IMR-90 (cell line): ENCODE data around the gene RANBP10. TPM values are rescaled to one million over a fixed set of nuclear protein-coding genes. Genes with fewer than 3 reads are reported as not detected.

Experiments
- ATAC-seq: fragments of 200-7000 bp; cut with Tn5 transposase; 2 replicates; pipeline ENCODE4 v1.9.1; 2020; ENCODE audit warnings: low read depth, mild to moderate bottlenecking, moderate library complexity
- BruUV-seq: library from RNA; stranded (reverse); fragments of 400-500 nt; replicated peaks from 2 replicates; lab custom pipeline; 2021; lab: Mats Ljungman, UMichigan
- CTCF ChIA-PET: fragments of 300-600 bp; formaldehyde crosslinking; extraction: SDS; loops from one replicate; lab custom pipeline; 2021; ENCODE audit warnings: antibody characterized with exemption; lab: Yijun Ruan, JAX
- POLR2A ChIA-PET: fragments of 300-600 bp; sonication (Branson Sonifier 250); formaldehyde crosslinking; loops from one replicate; lab custom pipeline; 2022; ENCODE audit warnings: antibody characterized with exemption; ENCODE audit not compliant: unreplicated experiment; lab: Charles Lee
- DNase-seq: peaks from one replicate; pipeline ENCODE4 v3.0.0; 2013
- H2AFZ ChIP-seq: replicated peaks from 2 replicates; pipeline ENCODE3; 2013; ENCODE audit warnings: low read length, mild to moderate bottlenecking; ENCODE audit not compliant: poor library complexity
- H2AK5ac ChIP-seq: 2 replicates; pipeline ENCODE4 v1.6.1; 2013; ENCODE audit warnings: low read depth, low read length, inconsistent platforms
- H2AK9ac ChIP-seq: replicated peaks from 2 replicates; pipeline ENCODE3; 2013; ENCODE audit warnings: mild to moderate bottlenecking, low read depth, low read length, moderate library complexity; ENCODE audit not compliant: poor library complexity
- H2BK120ac ChIP-seq: 2 replicates; pipeline ENCODE4 v1.6.1; 2013; ENCODE audit warnings: low read depth, low read length, inconsistent platforms
- H2BK15ac ChIP-seq: 3 replicates; pipeline ENCODE4 v1.6.1; 2013; ENCODE audit warnings: low read depth, low read length, inconsistent platforms
- H2BK20ac ChIP-seq: 2 replicates; pipeline ENCODE4 v1.6.1; 2013; ENCODE audit warnings: low read depth, mild to moderate bottlenecking, inconsistent platforms, low read length, moderate library complexity
- H2BK5ac ChIP-seq: 2 replicates; pipeline ENCODE4 v1.6.1; 2013; ENCODE audit warnings: mild to moderate bottlenecking, low read depth, low read length, inconsistent platforms; ENCODE audit not compliant: poor library complexity, severe bottlenecking
- H3K14ac ChIP-seq: replicated peaks from 2 replicates; pipeline ENCODE4 v1.6.1; 2013; ENCODE audit warnings: low read depth, low read length, inconsistent platforms
- H3K18ac ChIP-seq: 2 replicates; pipeline ENCODE4 v1.6.1; 2013; ENCODE audit warnings: low read depth, low read length, control low read depth
- H3K23ac ChIP-seq: 2 replicates; pipeline ENCODE4 v1.6.1; 2013; ENCODE audit warnings: low read depth, low read length, inconsistent platforms
- H3K27ac ChIP-seq: 2 replicates; pipeline ENCODE4 v1.5.1; 2013; ENCODE audit warnings: mild to moderate bottlenecking, control low read depth, low read length; ENCODE audit not compliant: insufficient read depth
- H3K27me3 ChIP-seq: 2 replicates; pipeline ENCODE4 v1.6.1; 2013; ENCODE audit warnings: low read length; ENCODE audit not compliant: control insufficient read depth, insufficient read depth
- H3K36me3 ChIP-seq: 2 replicates; pipeline ENCODE4 v1.6.1; 2013; ENCODE audit warnings: low read length, mixed read lengths; ENCODE audit not compliant: control insufficient read depth, insufficient read depth
- H3K4ac ChIP-seq: 2 replicates; pipeline ENCODE4 v1.6.1; 2013; ENCODE audit warnings: low read depth, low read length, inconsistent platforms
- H3K4me1 ChIP-seq: 2 replicates; pipeline ENCODE4 v1.6.1; 2013; ENCODE audit warnings: low read length, mixed read lengths; ENCODE audit not compliant: control insufficient read depth, insufficient read depth
- H3K4me2 ChIP-seq: 2 replicates; pipeline ENCODE4 v1.6.1; 2013; ENCODE audit warnings: low read depth, mild to moderate bottlenecking, control low read depth, low read length, moderate library complexity
- H3K4me3 ChIP-seq: 2 replicates; pipeline ENCODE4 v1.5.1; 2013; ENCODE audit warnings: low read depth, mild to moderate bottlenecking, control low read depth, low read length, moderate library complexity; ENCODE audit not compliant: insufficient read depth
- H3K56ac ChIP-seq: 2 replicates; pipeline ENCODE4 v1.6.1; 2013; ENCODE audit warnings: low read length, inconsistent platforms; ENCODE audit not compliant: insufficient read depth; ENCODE audit errors: extremely low read depth
- H3K79me1 ChIP-seq, 2 experiments: 2 replicates each; pipeline ENCODE4 v1.6.1; 2013; ENCODE audit warnings: low read length in 2 of 2, inconsistent platforms in 1 of 2, low read depth in 1 of 2
- H3K9ac ChIP-seq: 2 replicates; pipeline ENCODE4 v1.6.1; 2013; ENCODE audit warnings: low read depth, low read length, control low read depth
- H3K9me1 ChIP-seq: 2 replicates; pipeline ENCODE4 v1.6.1; 2013; ENCODE audit warnings: low read length, inconsistent platforms; ENCODE audit not compliant: insufficient read depth
- H3K9me3 ChIP-seq: 2 replicates; pipeline ENCODE4 v1.6.1; 2013; ENCODE audit warnings: low read length; ENCODE audit not compliant: control insufficient read depth, insufficient read depth
- H4K20me1 ChIP-seq: 2 replicates; pipeline ENCODE4 v1.6.1; 2013; ENCODE audit warnings: low read length, inconsistent platforms; ENCODE audit not compliant: insufficient read depth
- H4K5ac ChIP-seq: 2 replicates; pipeline ENCODE4 v1.6.1; 2013; ENCODE audit warnings: mild to moderate bottlenecking, low read depth, low read length, control low read depth
- H4K8ac ChIP-seq, 2 experiments: 2 replicates each; pipeline ENCODE4 v1.6.1; 2013; ENCODE audit warnings: low read depth in 2 of 2, low read length in 2 of 2, control low read depth in 1 of 2, inconsistent platforms in 1 of 2
- H4K91ac ChIP-seq: 2 replicates; pipeline ENCODE4 v1.6.1; 2013; ENCODE audit warnings: low read depth, low read length, inconsistent platforms; ENCODE audit not compliant: insufficient read depth
- BHLHE40 ChIP-seq: fragments of 150-350 bp; IDR thresholded peaks from 2 replicates; pipeline ENCODE4 v1.6.1; 2016; ENCODE audit warnings: mild to moderate bottlenecking, low read depth, low read length
- CEBPB ChIP-seq: IDR thresholded peaks from 2 replicates; pipeline ENCODE4 v1.6.1; 2012; ENCODE audit warnings: low read depth, low read length, improper control_type of control experiment
- CHD1 ChIP-seq: IDR thresholded peaks from 2 replicates; pipeline ENCODE4 v1.6.1; 2012; ENCODE audit warnings: low read depth, low read length, improper control_type of control experiment
- FOS ChIP-seq: fragments of 150-350 bp; IDR thresholded peaks from 2 replicates; pipeline ENCODE4 v1.6.1; 2016; ENCODE audit warnings: low read depth, low read length
- MAFK ChIP-seq: IDR thresholded peaks from 2 replicates; pipeline ENCODE4 v1.6.1; 2012; ENCODE audit warnings: low read depth, low read length, improper control_type of control experiment
- MAZ ChIP-seq: IDR thresholded peaks from 2 replicates; pipeline ENCODE4 v1.6.1; 2012; ENCODE audit warnings: low read depth, mild to moderate bottlenecking, low read length, improper control_type of control experiment, moderate library complexity, borderline replicate concordance
- MXI1 ChIP-seq: IDR thresholded peaks from 2 replicates; pipeline ENCODE4 v1.6.1; 2012; ENCODE audit warnings: low read depth, mild to moderate bottlenecking, low read length, moderate library complexity, borderline replicate concordance
- NFE2L2 ChIP-seq: fragments of 150-350 bp; IDR thresholded peaks from 2 replicates; pipeline ENCODE4 v1.6.1; 2016; ENCODE audit warnings: low read depth, mild to moderate bottlenecking, low read length
- POLR2A ChIP-seq: IDR thresholded peaks from 2 replicates; pipeline ENCODE4 v1.6.1; 2012; ENCODE audit warnings: mild to moderate bottlenecking, low read depth, low read length
- RAD21 ChIP-seq: IDR thresholded peaks from 2 replicates; pipeline ENCODE4 v1.6.1; 2012; ENCODE audit warnings: low read length, improper control_type of control experiment
- RCOR1 ChIP-seq: IDR thresholded peaks from 2 replicates; pipeline ENCODE4 v1.6.1; 2012; ENCODE audit warnings: mild to moderate bottlenecking, low read length, improper control_type of control experiment; ENCODE audit not compliant: insufficient replicate concordance
- SMC3 ChIP-seq: fragments of 150-350 bp; IDR thresholded peaks from 2 replicates; pipeline ENCODE4 v1.6.1; 2016; ENCODE audit warnings: low read depth, mild to moderate bottlenecking, antibody characterized with exemption, low read length, moderate library complexity
- WGBS, 2 experiments: methylation state at CpG; one replicate each; pipeline versions ENCODE4 v1.1.5 to v1.1.7; 2013; ENCODE audit warnings: missing lambda C conversion rate in 2 of 2; ENCODE audit not compliant: insufficient read length in 1 of 2; ENCODE audit errors: extremely low coverage in 2 of 2; 5-methylcytosine and 5-hydroxymethylcytosine counted together
- dilution Hi-C: fragments of 300-500 bp; cut with HindIII; formaldehyde crosslinking; loops from one replicate; pipeline ENCODE4 v1.14.3; 2018; ENCODE audit warnings: low sequenced_read_pairs; ENCODE audit not compliant: unreplicated experiment
- in situ Hi-C: fragments of 300-500 bp; cut with MboI; formaldehyde crosslinking; loops from 3 replicates; pipeline ENCODE4 v1.14.3; 2019; ENCODE audit warnings: low sequenced_read_pairs, inconsistent platforms, mixed read lengths
- intact Hi-C: fragments of 100-400 bp; cut with micrococcal nuclease; formaldehyde crosslinking; loops from 2 replicates; pipeline ENCODE4 v1.10.0; 2022
- polyA plus RNA-seq, 3 experiments: library from polyadenylated mRNA; depleted of rRNA; stranded (reverse); fragments of >200 nt; gene quantifications; 2 replicates each; pipeline ENCODE4 v1.2.3, GENCODE V29; 2012; ENCODE audit warnings: low replicate concordance in 1 of 3
- total RNA-seq: library from RNA; depleted of rRNA; stranded (reverse); fragments of >200 nt; gene quantifications from 2 replicates; pipeline ENCODE4 v1.2.3, GENCODE V29; 2012
- TF ChIP-seq, protein P1 (sequence below): fragments of 150-350 bp; IDR thresholded peaks from 2 replicates; pipeline ENCODE4 v1.6.1; 2016; ENCODE audit warnings: low read depth, mild to moderate bottlenecking, low read length, moderate library complexity, borderline replicate concordance
- TF ChIP-seq, protein P2 (sequence below): fragments of 150-350 bp; IDR thresholded peaks from 2 replicates; pipeline ENCODE4 v1.6.1; 2017; ENCODE audit warnings: mild to moderate bottlenecking, antibody characterized with exemption, low read length, low read depth
- TF ChIP-seq, protein P3 (sequence below): conservative IDR thresholded peaks from 2 replicates; pipeline ENCODE4 v1.5.1; 2012; ENCODE audit warnings: mild to moderate bottlenecking, low read depth, low read length, improper control_type of control experiment

The RANBP10 gene
- total and polyA plus RNA-seq, 2 of the 4 experiments (the other 2 are of a cell fraction) = 2.7 to 12.1 TPM

DNA sequence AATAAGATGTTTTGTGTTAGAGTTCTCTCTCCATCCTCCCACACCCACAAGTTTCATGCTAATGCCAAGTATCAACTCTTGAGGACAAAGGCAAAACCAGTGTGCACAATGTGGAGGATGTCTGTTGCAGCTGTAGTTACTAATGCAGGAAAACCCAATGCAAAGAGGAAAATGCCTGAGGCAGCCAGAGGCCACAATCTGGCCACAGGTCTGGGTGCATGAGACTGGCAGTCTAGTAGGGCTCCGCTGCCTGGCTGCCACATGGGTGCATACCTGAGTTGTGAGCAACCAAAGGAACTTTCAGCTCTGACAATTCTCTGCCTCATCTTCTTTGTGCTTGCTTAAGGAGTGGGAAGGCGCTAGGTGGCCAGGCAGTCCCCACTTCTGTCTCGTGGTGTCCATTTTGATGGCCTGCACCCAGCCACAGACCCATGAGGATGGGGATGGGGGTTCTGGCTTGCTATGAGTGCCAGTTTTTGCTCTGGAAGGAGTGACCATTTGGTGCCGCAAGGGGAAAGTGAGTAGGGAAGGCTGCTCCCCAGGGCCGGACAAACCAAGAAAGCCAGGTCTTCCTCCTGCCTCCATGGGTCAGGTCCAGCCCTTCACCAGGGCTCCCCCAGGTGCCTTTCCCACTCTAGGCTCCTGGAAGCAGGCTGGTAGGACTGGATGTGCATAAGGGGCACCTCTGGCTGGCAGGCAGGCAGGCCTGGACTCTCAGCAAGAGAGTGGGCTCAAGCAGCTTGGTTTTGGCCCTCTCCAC lies 83.0 kb downstream of the RANBP10 start:
- Histone ChIP-seq H3K23ac (no peak overlapping the region), H2AK9ac (peak overlapping the region; percentile 67), H3K4ac (no peak overlapping the region), H4K91ac (no peak overlapping the region), H2AFZ (peak overlapping the region; percentile 46), H3K9me1 (peaks cover 19% of the 10 kb centered on the region; the same call in 1 of the 2 replicates), H3K4me2 (no peak overlapping the region), H3K4me1 (peaks cover 9% of the 10 kb centered on the region), H4K20me1 (peaks cover under 1% of the 10 kb centered on the region; the same call in 1 of the 2 replicates), H4K8ac (no peak overlapping the region), H3K27me3 (no peaks in the 10 kb centered on the region), H2BK120ac (no peak overlapping the region), H3K9ac (no peak overlapping the region), H3K36me3 (peaks cover 28% of the 10 kb centered on the region), H4K5ac (no peak overlapping the region), H3K18ac (no peak overlapping the region), H3K56ac (no peak overlapping the region), H3K79me1 (peaks cover 5 to 18% of the 10 kb centered on the region in 2 experiments), H2BK20ac (no peak overlapping the region), H2BK5ac (no peak overlapping the region), H2BK15ac (no peak overlapping the region), H2AK5ac (no peak overlapping the region), H3K9me3 (no peaks in the 10 kb centered on the region), H3K14ac (no peak overlapping the region), H3K27ac (no peak overlapping the region), H3K4me3 (no peak overlapping the region)
- BruUV-seq = no TSS peak
- TF ChIP-seq RCOR1 (no peak), MAZ (no peak), RAD21 (no peak), POLR2A (no peak), CHD1 (no peak), BHLHE40 (no peak), SMC3 (no peak), NFE2L2 (no peak), CEBPB (no peak), MAFK (no peak), FOS (no peak), MXI1 (peak; percentile 54; the same call in 1 of the 2 replicates)
- TF ChIP-seq, protein P1, sequence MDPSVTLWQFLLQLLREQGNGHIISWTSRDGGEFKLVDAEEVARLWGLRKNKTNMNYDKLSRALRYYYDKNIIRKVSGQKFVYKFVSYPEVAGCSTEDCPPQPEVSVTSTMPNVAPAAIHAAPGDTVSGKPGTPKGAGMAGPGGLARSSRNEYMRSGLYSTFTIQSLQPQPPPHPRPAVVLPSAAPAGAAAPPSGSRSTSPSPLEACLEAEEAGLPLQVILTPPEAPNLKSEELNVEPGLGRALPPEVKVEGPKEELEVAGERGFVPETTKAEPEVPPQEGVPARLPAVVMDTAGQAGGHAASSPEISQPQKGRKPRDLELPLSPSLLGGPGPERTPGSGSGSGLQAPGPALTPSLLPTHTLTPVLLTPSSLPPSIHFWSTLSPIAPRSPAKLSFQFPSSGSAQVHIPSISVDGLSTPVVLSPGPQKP = no peak
- TF ChIP-seq, protein P2, sequence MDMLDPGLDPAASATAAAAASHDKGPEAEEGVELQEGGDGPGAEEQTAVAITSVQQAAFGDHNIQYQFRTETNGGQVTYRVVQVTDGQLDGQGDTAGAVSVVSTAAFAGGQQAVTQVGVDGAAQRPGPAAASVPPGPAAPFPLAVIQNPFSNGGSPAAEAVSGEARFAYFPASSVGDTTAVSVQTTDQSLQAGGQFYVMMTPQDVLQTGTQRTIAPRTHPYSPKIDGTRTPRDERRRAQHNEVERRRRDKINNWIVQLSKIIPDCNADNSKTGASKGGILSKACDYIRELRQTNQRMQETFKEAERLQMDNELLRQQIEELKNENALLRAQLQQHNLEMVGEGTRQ = peak; percentile 14; the same call in 1 of the 2 replicates
- TF ChIP-seq, protein P3, sequence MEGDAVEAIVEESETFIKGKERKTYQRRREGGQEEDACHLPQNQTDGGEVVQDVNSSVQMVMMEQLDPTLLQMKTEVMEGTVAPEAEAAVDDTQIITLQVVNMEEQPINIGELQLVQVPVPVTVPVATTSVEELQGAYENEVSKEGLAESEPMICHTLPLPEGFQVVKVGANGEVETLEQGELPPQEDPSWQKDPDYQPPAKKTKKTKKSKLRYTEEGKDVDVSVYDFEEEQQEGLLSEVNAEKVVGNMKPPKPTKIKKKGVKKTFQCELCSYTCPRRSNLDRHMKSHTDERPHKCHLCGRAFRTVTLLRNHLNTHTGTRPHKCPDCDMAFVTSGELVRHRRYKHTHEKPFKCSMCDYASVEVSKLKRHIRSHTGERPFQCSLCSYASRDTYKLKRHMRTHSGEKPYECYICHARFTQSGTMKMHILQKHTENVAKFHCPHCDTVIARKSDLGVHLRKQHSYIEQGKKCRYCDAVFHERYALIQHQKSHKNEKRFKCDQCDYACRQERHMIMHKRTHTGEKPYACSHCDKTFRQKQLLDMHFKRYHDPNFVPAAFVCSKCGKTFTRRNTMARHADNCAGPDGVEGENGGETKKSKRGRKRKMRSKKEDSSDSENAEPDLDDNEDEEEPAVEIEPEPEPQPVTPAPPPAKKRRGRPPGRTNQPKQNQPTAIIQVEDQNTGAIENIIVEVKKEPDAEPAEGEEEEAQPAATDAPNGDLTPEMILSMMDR = no peak
- in situ Hi-C loops (no loop called here), intact Hi-C loops (no loop called here), dilution Hi-C loops (no loop called here)
- WGBS, 2 experiments = no CpG with 5 or more reads among the region's 5 CpGs
- POLR2A ChIA-PET = no interaction called here
- ATAC-seq (no peak), DNase-seq (peak; percentile 75)
- CTCF ChIA-PET = no interaction called here
